ENCODE results near the gene DAPK1.
A peak's percentile ranks its signal among the peaks of the same experiment; 100 is the strongest.

The DAPK1 gene

DNA sequence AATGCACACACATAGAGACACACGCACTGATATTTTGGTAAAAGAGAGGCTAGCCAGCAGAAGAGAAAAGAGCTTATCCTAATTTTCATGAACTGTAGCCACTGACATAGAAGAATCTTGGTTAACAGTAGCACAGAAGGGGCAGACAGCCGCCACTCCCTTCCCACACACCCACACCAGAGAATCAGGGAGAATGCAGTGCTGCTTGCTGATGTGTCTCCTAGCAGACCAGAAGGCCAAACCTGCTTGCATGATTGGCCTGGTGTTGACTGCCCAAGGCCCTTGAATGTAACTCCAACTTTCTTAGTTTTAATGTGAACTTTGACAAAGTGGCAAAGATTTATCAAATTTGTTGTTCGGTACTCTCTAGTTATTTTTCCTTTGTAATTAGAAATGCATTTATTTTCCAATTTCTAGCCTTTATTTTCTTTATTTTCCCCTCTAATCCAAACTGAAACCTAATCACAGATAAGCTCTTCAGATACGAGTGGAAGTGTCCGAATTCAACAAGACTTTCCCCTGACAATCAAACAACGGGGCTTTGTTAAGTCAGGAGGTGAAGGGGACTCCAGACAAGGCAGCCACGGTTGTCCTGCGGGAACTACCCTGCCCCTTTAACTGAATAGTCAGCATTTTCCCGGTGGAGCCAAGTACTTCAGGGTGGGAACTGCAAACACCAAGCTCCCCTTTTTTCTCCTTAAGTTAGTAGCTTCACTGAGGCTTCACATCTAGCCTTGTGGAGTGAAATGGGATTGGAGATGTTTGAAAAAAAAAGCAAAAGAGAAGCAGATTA lies 146.3 kb downstream of the DAPK1 start:
- DNase-seq (ENCODE audit: low read depth): no peak

DNA sequence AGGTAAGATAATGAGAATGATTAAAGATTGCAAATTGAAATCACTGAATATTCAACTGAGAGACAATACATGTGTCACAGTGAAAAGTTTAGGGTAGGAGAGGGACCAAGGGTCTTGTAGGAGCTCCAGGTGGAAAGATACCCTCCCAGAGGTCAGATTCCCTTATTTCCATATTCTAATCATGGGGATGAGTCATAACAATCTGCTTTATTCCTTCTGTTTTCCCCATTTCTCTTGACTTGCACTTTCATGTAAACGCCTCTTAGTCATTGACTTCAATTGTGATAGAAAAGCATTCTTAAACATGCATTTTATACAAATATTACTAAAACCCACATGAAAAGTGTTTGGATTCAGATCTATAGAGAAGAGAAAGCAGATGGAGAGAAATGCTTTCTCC lies 147.0 kb downstream of the DAPK1 start:
- DNase-seq (ENCODE audit: low read depth): no peak

DNA sequence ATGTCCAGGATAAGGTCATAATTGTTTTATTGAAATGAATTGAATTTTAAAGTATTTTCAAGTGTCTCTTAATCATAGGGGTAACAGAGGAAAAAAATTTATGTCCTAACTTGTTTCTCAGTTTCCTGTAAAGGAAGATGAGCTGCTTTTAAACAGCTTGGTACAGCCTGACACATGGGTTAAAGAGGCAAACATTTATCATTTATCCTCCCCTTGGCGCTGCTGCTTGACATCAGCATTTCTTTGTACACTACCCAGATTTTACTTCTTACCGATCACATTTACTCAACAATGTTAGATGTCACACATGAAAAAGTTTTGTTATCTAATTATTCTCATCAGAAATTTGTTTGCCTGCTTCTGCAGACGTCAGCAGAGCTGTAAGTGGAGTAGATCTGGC lies 148.9 kb downstream of the DAPK1 start:
- no peak for DNase-seq (ENCODE audit: low read depth)

DNA sequence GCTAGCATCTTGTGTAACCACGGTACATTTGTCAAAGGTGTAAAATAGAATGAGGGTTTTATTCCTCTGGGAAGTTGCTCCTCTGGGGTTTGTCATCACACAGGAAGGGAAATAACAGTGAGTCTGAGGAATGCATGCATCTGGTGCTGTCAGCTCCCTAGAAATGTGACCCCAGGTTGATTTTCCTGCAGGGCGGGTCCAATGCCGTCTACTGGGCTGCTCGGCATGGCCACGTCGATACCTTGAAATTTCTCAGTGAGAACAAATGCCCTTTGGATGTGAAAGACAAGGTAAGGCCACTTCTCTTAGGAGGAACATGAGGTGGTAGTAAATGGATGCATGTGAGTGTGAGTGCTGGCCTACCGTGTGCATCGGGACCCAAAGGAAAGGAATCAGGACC lies 149.4 kb downstream of the DAPK1 start:
- DNase-seq (ENCODE audit: low read depth): no peak

DNA sequence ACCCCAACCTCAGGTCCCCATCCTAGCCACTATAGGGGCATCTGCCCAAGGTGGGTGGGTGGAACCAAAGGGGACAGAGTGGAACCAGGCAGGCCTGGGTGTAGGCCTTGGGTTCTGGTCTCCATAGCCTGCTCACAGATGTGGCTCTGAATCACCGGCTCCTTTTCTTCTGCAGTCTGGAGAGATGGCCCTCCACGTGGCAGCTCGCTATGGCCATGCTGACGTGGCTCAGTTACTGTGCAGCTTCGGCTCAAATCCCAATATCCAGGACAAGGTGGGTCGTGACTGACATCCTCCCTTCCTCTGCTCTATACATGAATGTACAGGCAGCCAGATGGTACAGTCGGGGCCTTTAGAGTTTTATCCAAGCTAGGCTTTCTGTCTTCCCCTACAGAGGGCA lies 150.9 kb downstream of the DAPK1 start:
- DNase-seq (ENCODE audit: low read depth): no peak

DNA sequence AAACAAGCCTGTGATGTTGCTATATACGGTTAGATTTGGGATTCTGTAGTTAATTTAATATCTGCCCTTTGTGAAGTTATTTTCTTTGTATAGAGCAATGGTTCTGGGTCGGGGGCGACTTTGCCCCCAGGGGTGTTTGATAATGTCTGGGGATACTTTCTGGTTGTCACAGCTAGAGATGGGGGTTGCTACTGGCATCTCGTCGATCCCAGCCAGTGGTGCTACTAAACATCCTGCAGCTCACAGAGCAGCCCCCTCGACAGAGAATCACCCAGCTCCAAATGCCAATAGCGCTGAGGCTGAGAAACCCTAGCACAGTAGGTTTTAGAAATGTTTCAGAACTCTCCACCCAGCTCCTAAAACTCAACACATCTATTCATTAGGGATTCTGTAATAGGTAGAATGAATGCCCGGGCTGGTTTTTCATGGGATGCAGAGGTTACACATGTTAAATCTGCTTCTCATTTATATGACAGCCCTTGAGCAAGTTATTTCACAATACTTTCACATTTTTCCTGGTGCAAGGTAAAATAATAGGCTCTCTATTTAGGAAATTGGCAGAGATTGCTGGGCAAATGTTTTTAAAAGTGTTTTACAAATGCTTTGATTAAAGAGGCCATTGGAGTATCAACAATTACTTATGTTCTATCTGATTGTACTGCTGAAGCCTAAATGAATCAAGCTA lies 153.1 kb downstream of the DAPK1 start:
- no peak for DNase-seq (ENCODE audit: low read depth)

DNA sequence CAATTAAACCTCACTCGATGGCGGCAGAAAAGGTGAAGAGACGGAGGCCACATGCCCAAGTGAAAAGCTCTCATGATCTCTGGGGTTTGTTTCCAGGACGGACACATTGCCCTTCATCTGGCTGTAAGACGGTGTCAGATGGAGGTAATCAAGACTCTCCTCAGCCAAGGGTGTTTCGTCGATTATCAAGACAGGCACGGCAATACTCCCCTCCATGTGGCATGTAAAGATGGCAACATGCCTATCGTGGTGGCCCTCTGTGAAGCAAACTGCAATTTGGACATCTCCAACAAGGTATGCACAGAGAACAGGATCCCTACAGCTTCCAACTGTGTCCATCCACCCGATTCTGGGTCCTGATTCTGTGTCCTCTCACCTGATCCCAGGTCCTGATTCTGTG lies 153.8 kb downstream of the DAPK1 start:
- no peak for DNase-seq (ENCODE audit: low read depth)

DNA sequence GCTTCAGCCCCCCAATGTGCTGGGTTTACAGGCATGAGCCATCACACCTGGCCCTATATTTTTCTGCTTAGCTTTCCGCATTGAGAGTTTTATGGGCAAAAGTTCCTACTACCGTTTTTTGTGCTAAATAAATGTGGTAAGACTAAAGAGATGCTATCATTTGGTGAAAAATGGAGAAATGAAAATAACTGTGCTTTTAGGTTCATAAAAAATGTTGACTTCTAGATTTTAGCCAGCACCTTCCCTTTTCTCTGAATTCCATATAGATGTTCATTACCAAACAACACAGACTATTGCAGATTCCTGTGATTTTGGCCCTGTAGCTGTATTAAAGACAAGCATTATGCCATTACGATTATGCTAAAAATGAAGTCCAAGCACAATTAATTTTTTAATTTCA lies 156.3 kb downstream of the DAPK1 start:
- no peak for DNase-seq (ENCODE audit: low read depth)

DNA sequence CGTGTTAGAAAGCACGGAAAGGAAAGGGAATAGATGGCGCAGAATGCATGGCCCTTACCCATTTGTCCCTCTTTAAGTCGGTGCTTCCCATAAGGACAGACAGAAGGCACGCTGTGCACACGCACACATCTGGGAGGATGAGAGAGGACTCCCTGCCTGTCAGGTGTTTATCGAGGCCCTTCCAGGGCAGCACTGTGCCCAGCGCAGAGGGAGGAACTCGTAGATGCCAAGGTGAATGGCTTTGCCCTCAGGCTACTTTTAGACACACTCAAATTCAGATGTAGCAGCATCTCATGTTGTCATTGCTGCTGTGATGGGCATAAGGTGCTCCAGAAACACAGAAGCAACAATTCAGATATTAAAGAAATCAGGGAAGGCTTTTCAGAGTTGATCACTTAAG lies 158.1 kb downstream of the DAPK1 start:
- no peak for DNase-seq (ENCODE audit: low read depth)

DNA sequence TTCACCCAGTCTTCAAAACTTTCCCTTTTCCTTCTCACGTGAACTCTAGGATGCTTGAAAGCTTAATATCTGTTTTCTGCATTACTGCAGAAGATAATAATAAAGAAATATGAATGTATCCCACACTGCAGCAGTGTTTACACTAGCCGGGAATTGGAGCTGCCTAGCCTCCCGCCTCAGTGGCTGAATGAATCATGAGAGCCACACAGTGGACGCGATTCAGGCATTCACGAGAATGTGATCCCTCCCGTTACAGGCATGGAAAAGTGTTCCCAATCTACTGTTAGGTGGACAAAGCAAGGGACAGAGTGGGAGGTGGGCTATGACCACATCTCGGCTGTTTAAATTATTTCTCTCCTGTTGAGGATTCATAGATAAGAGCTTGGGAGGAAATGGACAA lies 158.8 kb downstream of the DAPK1 start:
- no peak for DNase-seq (ENCODE audit: low read depth)

DNA sequence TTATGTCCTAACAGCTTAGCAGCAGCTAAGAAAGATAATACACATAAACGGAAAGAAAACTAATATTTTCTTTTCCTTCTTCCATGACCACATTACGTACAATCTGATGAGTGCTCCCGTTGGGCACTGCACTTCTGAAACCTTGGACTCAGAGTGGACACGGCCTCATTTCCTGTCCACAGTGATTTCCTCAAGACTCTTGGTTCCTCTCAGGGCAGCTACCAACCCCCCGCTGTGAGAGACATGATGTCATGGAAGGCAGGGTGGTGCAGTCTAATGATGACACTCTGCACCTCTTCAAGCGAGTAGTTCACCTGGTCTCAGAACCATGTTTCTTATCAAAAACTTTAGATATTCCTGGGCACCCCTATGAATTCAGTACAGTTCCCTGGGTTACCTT lies 159.5 kb downstream of the DAPK1 start:
- DNase-seq (ENCODE audit: low read depth): no peak

DNA sequence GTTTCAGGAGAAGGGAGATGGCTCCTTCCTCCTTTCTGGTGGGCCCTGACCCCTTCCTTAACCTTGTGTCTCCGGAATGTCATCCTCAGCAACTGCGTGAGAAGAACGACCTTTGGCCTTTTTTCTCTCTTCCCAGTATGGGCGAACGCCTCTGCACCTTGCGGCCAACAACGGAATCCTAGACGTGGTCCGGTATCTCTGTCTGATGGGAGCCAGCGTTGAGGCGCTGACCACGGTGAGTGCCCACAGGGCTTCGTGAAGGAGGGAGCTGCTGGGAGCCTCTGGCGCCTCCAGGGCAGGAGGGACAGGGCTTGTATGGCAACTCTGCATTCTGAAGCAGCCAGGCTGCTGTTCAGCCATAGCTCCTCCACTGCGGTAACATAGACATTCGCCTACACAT lies 160.2 kb downstream of the DAPK1 start:
- no peak for DNase-seq (ENCODE audit: low read depth)

DNA sequence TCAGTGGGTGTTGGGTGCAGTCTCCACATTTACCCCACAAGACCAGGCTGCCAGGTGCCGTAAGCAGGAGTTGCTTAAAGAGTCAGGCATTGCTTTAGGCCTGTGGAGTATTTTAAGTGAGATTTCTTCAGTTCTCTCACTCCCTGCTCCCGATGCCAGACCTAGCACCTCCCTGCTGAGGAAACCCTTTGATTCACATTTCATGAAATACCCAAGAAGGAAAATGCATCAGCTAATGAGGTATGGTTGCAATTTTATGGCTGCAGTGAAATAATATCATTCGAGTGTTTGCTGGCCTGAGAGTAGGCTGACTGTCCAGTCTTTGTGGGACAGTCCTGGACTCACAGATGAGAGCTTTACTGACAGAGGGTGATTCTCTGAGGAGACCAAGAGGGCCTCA lies 160.8 kb downstream of the DAPK1 start:
- no peak for DNase-seq (ENCODE audit: low read depth)

DNA sequence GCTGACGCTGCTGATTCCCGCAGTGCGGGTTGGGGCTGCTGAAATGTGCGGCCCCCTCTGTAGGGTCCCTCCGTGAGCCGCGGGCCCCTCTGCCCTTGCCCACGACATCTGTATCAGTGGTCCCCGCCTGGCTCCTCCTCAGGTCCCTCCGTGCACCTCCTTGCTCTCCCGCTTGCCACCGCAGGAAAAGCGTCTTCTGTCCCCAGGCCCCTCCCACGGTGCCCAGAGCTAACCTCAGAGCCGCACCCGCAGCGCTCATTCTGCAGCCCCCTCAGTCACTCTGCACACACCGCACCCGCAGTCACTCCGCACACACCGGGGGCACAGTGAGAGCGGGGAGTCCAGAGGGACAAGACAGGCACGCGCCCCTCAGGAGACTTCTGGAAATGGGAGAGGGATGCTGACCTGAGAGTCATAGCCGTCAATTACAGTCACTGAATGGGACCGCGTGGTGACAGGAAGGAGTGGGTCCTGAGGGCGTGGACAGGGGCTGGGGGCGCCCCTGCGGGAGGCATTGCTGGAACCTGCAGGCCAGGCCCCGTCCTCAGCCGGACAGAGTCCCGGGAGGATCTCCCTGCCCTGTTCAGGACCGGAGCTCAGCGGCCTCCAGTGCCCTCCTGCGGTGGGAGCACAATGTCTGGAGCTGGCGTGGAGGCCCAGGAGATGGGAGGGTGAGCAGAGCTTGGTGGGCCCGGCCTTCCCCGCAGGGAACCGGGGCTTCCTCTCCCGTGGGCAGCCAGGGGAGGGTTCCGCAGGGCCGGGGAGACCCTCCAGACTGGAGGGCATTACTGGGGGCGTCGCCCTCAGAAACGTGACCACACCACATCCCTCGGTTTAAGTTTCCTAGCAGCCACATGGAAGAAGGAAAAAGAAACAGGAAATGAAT lies 162.1 kb downstream of the DAPK1 start:
- DNase-seq (ENCODE audit: low read depth): no peak

DNA sequence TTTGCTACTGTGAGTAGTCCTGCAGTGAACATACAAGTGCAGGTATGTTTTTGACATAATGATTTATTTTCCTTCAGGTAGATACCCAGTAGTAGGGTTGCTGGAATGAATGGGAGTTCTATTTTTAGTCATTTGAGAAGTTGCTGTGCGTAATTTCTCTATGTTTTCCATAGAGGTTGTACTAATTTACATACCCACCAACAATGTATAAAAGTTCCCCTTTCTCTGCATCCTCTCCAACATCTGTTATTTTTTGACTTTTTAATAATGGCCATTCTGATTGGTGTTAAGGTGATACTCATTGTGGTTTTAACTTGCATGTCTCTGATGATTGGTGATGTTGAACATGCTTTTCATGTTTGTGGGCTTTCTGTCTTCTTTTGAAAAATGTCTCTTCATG lies 163.6 kb downstream of the DAPK1 start:
- DNase-seq (ENCODE audit: low read depth): no peak

DNA sequence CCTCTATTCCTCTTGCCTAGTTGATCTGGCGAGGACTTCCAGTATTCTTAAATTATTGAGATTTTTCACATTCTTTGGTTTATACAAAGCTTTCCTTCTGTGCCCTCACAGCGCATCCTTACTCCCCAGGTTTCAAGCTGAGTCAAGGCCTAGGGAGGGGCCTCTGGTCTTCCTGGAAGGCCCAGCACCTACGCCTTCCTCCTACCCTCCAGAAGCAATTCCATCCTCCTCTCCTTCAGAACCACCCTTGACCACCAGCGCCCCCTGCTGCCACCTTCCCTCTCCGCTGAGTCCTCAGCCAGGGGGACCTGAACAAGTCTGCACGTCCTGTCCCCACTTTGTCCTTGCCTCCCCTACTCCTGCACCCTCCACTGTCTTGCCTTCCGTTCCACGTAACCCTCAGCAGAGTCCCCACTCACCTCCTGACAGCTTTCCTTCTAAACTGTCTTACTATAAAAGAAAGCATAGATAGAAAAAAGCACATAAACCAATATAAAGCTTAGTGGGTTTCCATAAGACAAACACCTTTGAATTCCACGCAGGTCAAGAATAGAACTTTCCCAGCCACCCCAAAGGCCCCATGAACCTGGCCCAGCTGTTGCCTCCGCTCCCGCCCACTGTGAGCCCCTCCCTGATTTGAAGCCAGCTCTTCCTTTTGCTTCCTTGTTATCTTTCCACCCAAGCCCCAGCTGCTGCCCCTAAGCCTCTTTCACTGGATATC lies 165.3 kb downstream of the DAPK1 start:
- peak; percentile 8 for DNase-seq (ENCODE audit: low read depth)

DNA sequence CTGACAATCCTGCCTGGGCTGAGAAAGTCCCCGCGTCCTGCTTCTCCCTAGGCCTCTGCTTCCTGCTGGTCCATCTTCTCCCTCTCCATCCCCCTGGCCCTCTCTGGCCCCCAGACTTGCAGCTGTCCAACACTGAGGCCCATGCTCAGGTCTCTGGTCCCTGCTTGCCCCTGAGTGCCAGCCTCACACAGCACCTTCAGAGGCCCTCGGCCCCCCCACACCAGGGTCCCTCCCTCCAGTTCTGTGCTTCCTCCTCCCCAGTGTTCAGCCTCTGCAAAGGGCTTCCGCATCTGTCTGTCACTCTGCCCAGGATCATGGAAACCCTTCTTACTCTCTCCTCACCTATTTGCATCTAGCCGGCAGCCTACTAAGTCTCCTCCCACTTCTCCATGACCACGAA lies 165.9 kb downstream of the DAPK1 start:
- no peak for DNase-seq (ENCODE audit: low read depth)

DNA sequence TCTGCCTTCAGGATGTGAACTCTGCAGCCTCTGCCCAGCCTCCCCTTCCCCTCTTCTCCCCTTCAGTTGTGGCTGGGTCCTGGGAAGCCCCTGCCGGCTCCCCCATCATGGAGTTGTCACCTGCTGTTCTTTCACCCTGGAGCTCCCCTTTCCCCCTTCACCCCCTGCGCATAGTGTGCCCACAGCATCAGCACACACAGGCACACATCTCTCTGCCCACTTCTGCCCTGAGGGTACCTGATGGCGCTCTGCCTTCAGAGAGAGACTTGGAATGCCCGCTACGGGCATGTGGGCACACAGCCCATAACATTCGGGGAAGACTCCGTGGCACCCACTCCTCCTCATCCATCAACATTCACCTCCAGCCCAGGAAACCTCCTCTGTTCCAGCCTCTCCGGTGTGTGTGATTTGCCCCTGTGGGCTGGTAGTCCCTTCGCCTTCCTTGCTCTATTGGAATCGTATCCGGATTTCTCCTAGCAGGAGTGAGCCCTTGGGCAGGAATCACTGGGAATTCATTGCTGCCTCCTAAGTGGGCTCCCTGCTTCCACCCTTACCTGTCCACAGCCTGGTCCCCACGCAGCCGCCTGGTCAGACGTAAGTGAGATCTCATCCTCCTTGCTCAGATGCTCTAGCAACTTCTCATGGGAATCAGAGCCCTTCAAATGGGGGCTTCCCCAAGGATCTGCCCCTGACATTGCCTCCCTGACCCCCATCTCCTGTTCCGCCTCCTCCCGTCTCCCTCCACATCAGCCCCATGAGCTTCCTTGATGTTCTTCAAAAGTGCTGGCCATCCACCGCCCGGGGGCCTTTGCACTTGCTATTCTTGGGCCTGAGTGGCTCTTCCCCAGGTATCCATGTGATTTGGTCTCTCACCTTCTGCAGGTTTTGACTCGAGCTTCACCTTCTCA lies 166.7 kb downstream of the DAPK1 start:
- no peak for DNase-seq (ENCODE audit: low read depth)

DNA sequence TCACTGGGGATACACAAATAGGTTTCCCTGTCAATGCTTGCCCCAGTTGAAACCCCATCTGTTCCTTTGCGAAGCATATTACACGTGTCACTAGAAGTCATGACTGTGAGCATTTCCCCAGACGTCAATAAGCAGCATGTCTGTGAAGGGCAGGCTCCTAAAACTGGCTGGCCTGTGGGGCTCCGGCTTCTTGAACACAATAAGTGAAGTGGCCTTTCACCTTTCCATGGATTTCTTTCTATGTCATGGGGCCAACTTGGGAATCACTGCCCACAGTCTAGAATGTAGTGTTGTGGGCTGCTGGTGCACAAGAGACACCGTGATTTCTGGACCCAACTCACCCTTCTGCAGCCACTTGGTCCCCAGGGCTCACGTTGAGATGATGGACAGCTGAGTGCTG lies 167.8 kb downstream of the DAPK1 start:
- no peak for DNase-seq (ENCODE audit: low read depth)

DNA sequence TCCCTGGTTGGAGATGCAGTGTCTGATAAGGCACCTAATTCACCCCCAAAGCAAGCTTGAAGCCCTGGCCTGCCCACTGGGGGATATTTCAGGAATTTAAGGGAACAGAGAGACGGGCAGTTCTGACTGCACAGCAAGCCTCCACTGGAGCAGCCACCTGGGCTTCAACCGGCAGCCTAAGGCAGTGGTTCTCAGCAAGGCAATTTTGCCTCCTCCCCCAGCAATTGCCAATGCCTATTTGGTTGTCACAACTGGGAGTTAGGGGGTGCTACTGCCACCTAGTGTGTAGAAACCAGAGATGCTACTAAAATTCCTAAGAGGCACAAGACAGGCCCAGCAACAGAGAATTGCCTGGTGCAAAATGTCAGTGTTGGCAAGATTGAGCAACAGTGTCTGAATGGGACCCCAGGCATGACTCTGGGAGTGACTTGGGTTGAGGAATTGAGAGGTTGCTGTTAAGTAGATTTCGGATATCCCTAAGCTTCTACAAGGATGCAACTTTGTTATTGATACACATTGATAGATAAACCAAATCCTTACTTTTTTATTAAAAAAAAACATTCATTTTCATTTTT lies 169.6 kb downstream of the DAPK1 start:
- DNase-seq (ENCODE audit: low read depth): no peak

DNA sequence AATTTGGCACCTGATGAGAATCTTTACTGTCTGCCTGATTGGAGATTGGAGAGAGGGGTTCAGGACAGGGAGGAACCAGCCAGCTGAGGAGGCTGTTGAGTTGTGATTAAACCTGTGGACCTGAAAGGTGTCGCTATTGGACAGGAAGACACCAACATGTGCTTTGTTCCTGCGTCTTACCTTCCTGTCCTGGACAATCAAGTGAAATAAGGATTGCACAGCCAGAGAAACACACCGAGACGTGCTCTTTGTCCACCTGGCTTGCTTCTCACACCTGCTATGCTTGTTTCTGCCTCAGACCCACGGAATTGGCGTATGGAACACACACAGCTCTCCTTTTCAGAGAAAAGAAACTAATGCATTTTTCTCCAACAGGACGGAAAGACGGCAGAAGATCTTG lies 170.6 kb downstream of the DAPK1 start:
- no peak for DNase-seq (ENCODE audit: low read depth)
